H1 (cell line): ENCODE measurements around the gene BAX. TPM values are rescaled to one million over a fixed set of nuclear protein-coding genes. Genes with fewer than 3 reads are reported as not detected.
A peak's percentile ranks its signal among the peaks of the same experiment; 100 is the strongest.

Source experiments
- CTCF ChIA-PET: fragments of 300-600 bp; sonication (Branson Sonifier 250); formaldehyde crosslinking; loops from one replicate; lab custom pipeline; 2021; ENCODE audit not compliant: partially characterized antibody; lab: Charles Lee
- POLR2A ChIA-PET: fragments of 300-600 bp; sonication (Branson Sonifier 250); formaldehyde crosslinking; loops from one replicate; lab custom pipeline; 2021; ENCODE audit warnings: inconsistent platforms; ENCODE audit not compliant: partially characterized antibody; lab: Charles Lee
- DNase-seq, 2 experiments: peaks; one replicate each; pipeline versions ENCODE4 v3.0.0 to v3.0.0-alpha.2; 2010 to 2022; ENCODE audit warnings: low spot score in 2 of 2, low read depth in 1 of 2, mixed read lengths in 1 of 2
- FAIRE-seq: peaks from 2 replicates; lab custom pipeline; 2011; peaks lifted over from hg19 to GRCh38; lab: Jason Lieb, UNC
- H2AFZ ChIP-seq: 2 replicates; pipeline ENCODE4 v1.8.1; 2012; ENCODE audit warnings: low read length, inconsistent platforms
- H2AK5ac ChIP-seq: 2 replicates; pipeline ENCODE4 v1.6.1; 2013; ENCODE audit warnings: low read depth, low read length
- H2BK120ac ChIP-seq: replicated peaks from 2 replicates; pipeline ENCODE3; 2013; ENCODE audit warnings: low read depth, low read length, inconsistent platforms
- H2BK12ac ChIP-seq: 2 replicates; pipeline ENCODE4 v1.6.1; 2013; ENCODE audit warnings: low read depth, low read length
- H2BK15ac ChIP-seq: 2 replicates; pipeline ENCODE4 v1.6.1; 2013; ENCODE audit warnings: low read length
- H2BK20ac ChIP-seq: 2 replicates; pipeline ENCODE4 v1.6.1; 2013; ENCODE audit warnings: low read length
- H2BK5ac ChIP-seq: 2 replicates; pipeline ENCODE4 v1.6.1; 2013; ENCODE audit warnings: low read depth, low read length
- H3K14ac ChIP-seq: 2 replicates; pipeline ENCODE4 v1.6.1; 2013; ENCODE audit warnings: inconsistent platforms; ENCODE audit not compliant: insufficient read length
- H3K18ac ChIP-seq: 2 replicates; pipeline ENCODE4 v1.6.1; 2013; ENCODE audit warnings: low read length; ENCODE audit errors: extremely low read depth
- H3K23ac ChIP-seq: 2 replicates; pipeline ENCODE4 v1.6.1; 2013; ENCODE audit warnings: inconsistent platforms; ENCODE audit not compliant: insufficient read length
- H3K23me2 ChIP-seq: 2 replicates; pipeline ENCODE4 v1.6.1; 2013; ENCODE audit warnings: low read depth, low read length
- H3K27ac ChIP-seq: 2 replicates; pipeline ENCODE4 v1.6.1; 2011; ENCODE audit warnings: low read depth, low read length, inconsistent platforms
- H3K27me3 ChIP-seq, 4 experiments: replicated peaks in 1 of 4; 1 replicate in 1 of 4; 2 replicates in 3 of 4; pipeline versions ENCODE4 v1.6.1 to v1.8.1; 2011 to 2013; ENCODE audit warnings: low read length in 3 of 4, mild to moderate bottlenecking in 3 of 4, inconsistent platforms in 2 of 4, mixed read lengths in 2 of 4, moderate library complexity in 1 of 4; ENCODE audit not compliant: control insufficient read depth in 3 of 4, insufficient read depth in 3 of 4; ENCODE audit errors: extremely low read depth in 1 of 4
- H3K36me3 ChIP-seq, 4 experiments: 2 replicates each; pipeline versions ENCODE4 v1.6.1 to v1.8.1; 2011 to 2013; ENCODE audit warnings: mild to moderate bottlenecking in 4 of 4, low read length in 3 of 4, moderate library complexity in 2 of 4, control low read depth in 1 of 4, inconsistent platforms in 1 of 4; ENCODE audit not compliant: insufficient read depth in 4 of 4, control insufficient read depth in 2 of 4
- H3K4ac ChIP-seq: replicated peaks from 2 replicates; pipeline ENCODE3; 2013; ENCODE audit warnings: low read length, low read depth, mixed read lengths, inconsistent platforms; ENCODE audit not compliant: insufficient read length
- H3K4me1 ChIP-seq, 4 experiments: replicated peaks in 1 of 4; 1 replicate in 1 of 4; 2 replicates in 3 of 4; pipeline versions ENCODE4 v1.6.1 to v1.8.1; 2011 to 2013; ENCODE audit warnings: low read length in 3 of 4, inconsistent platforms in 2 of 4, mixed read lengths in 1 of 4; ENCODE audit not compliant: insufficient read depth in 4 of 4, control insufficient read depth in 3 of 4
- H3K4me2 ChIP-seq, 2 experiments: 2 replicates each; pipeline versions ENCODE4 v1.6.1 to v1.8.1; 2011 to 2013; ENCODE audit warnings: low read depth in 2 of 2, low read length in 2 of 2, control low read depth in 1 of 2, inconsistent platforms in 1 of 2, mild to moderate bottlenecking in 1 of 2; ENCODE audit not compliant: insufficient read depth in 1 of 2
- H3K4me3 ChIP-seq, 4 experiments: fragments of 200-600, 300-600 bp in 1 of 4; sonication (generic), shearing (Covaris generic), sonication (Bioruptor Twin) in 1 of 4; 2 replicates each; pipeline versions ENCODE4 v1.5.1 to v1.8.1; 2011 to 2016; ENCODE audit warnings: low read length in 4 of 4, low read depth in 3 of 4, control low read depth in 2 of 4, inconsistent platforms in 2 of 4, mild to moderate bottlenecking in 2 of 4, mixed read lengths in 1 of 4, moderate library complexity in 1 of 4; ENCODE audit not compliant: insufficient read depth in 2 of 4; ENCODE audit errors: extremely low read depth in 1 of 4
- H3K56ac ChIP-seq: replicated peaks from 2 replicates; pipeline ENCODE3; 2013; ENCODE audit warnings: low read depth, mild to moderate bottlenecking, mixed read lengths, low read length, inconsistent platforms; ENCODE audit not compliant: insufficient read length
- H3K79me1 ChIP-seq: 2 replicates; pipeline ENCODE4 v1.6.1; 2013; ENCODE audit warnings: low read depth, low read length, control low read depth
- H3K79me2 ChIP-seq, 2 experiments: 2 replicates each; pipeline versions ENCODE4 v1.6.1 to v1.8.1; 2012 to 2013; ENCODE audit warnings: low read length in 2 of 2, mild to moderate bottlenecking in 2 of 2, inconsistent platforms in 1 of 2; ENCODE audit not compliant: insufficient read depth in 2 of 2, control insufficient read depth in 1 of 2
- H3K9ac ChIP-seq, 4 experiments: replicated peaks in 1 of 4; 1 replicate in 1 of 4; 2 replicates in 3 of 4; pipeline versions ENCODE4 v1.6.1 to v1.8.1; 2011 to 2013; ENCODE audit warnings: low read depth in 3 of 4, low read length in 3 of 4, control low read depth in 2 of 4, mild to moderate bottlenecking in 2 of 4, moderate library complexity in 2 of 4, inconsistent platforms in 1 of 4; ENCODE audit errors: extremely low read depth in 1 of 4
- H3K9me3 ChIP-seq, 2 experiments: 2 replicates each; pipeline versions ENCODE4 v1.6.1 to v1.8.1; 2012 to 2013; ENCODE audit warnings: mild to moderate bottlenecking in 2 of 2, moderate library complexity in 2 of 2, control low read depth in 1 of 2, inconsistent platforms in 1 of 2, low read depth in 1 of 2, low read length in 1 of 2, mixed read lengths in 1 of 2; ENCODE audit not compliant: insufficient read depth in 2 of 2
- H4K20me1 ChIP-seq, 2 experiments: replicated peaks in 1 of 2; 2 replicates each; pipeline versions ENCODE3 to v1.8.1; 2011 to 2013; ENCODE audit warnings: inconsistent platforms in 2 of 2, low read length in 2 of 2, mild to moderate bottlenecking in 1 of 2; ENCODE audit not compliant: insufficient read depth in 2 of 2, control insufficient read depth in 1 of 2
- H4K5ac ChIP-seq: 2 replicates; pipeline ENCODE4 v1.6.1; 2013; ENCODE audit warnings: low read length, low read depth, mixed read lengths, inconsistent platforms; ENCODE audit not compliant: insufficient read length
- H4K8ac ChIP-seq: 2 replicates; pipeline ENCODE4 v1.8.0; 2013; ENCODE audit warnings: mild to moderate bottlenecking, moderate library complexity, low read length, inconsistent platforms; ENCODE audit not compliant: insufficient read depth; ENCODE audit errors: extremely low read depth
- H4K91ac ChIP-seq: replicated peaks from 2 replicates; pipeline ENCODE3; 2013; ENCODE audit warnings: low read length, mixed read lengths, inconsistent platforms; ENCODE audit not compliant: insufficient read length
- PHF8 ChIP-seq: fragments of 200-600 bp; sonication (generic); conservative IDR thresholded peaks from 2 replicates; pipeline ENCODE4 v1.7.1; 2012; ENCODE audit warnings: low read depth, mild to moderate bottlenecking, inconsistent platforms, low read length, moderate library complexity
- POLR2A ChIP-seq, 2 experiments: IDR thresholded peaks; 1 replicate in 1 of 2; 2 replicates in 1 of 2; pipeline ENCODE4 v1.6.1; 2011; ENCODE audit warnings: low read depth in 2 of 2, low read length in 2 of 2, mild to moderate bottlenecking in 2 of 2; ENCODE audit errors: control extremely low read depth in 1 of 2
- TAF7 ChIP-seq: optimal IDR thresholded peaks from 2 replicates; pipeline ENCODE3; 2011; ENCODE audit warnings: low read depth, mild to moderate bottlenecking, inconsistent platforms, low read length, moderate library complexity, borderline replicate concordance
- WGBS, 2 experiments: shearing (Covaris generic) in 1 of 2; methylation state at CpG; one replicate each; pipeline versions ENCODE4 v1.1.6 to v1.1.7; 2013 to 2015; ENCODE audit warnings: low lambda C conversion rate in 2 of 2, mixed read lengths in 2 of 2, inconsistent platforms in 1 of 2, low coverage in 1 of 2, missing lambda C conversion rate in 1 of 2; ENCODE audit not compliant: insufficient replicate concordance in 2 of 2, insufficient coverage in 1 of 2, insufficient read length in 1 of 2; ENCODE audit errors: extremely low coverage in 1 of 2, missing lambda C conversion rate in 1 of 2; 5-methylcytosine and 5-hydroxymethylcytosine counted together
- polyA plus RNA-seq, 7 experiments: library from polyadenylated mRNA; depleted of rRNA in 3 of 7; stranded (reverse) in 5 of 7; unstranded in 2 of 7; fragments of >200 nt in 5 of 7; fragments of 200-250 nt in 2 of 7; gene quantifications; 1 replicate in 5 of 7; 2 replicates in 1 of 7; 4 replicates in 1 of 7; pipeline versions ENCODE4 v1.2.1 to v1.2.3, GENCODE V29; 2011 to 2013; ENCODE audit warnings: missing spikeins in 2 of 7, mixed read lengths in 2 of 7
- total RNA-seq: library from RNA; stranded (reverse); fragmentation: NEBNext Ultra II Directional; extraction: Animal tissue kit (Norgen Biotek cat#: 25700); gene quantifications from 2 replicates; pipeline ENCODE4 v1.2.1, GENCODE V29; 2021

BAX gene
- total and polyA plus RNA-seq, 2 of the 8 experiments (the other 6 are each of a cell fraction or from before 2014, with no cell fraction given), result 257 to 346 TPM

GRCh38 chr19:48964205-48965039 is 9.7 kb downstream of the BAX start:
- Histone ChIP-seq H2BK15ac (peak overlapping the region; percentile 74; the same call in 1 of the 2 replicates), H4K91ac (peak overlapping the region; percentile 96), H3K27me3 (no peaks in the 10 kb centered on the region), H3K18ac (peak overlapping the region; percentile 95), H2AK5ac (peak overlapping the region; percentile 91), H3K9ac (peak overlapping the region in 3 of 4 experiments; percentile 43 to 80 (median 60); a peak in 6 of 7 replicates), H3K4ac (peak overlapping the region; percentile 97), H3K9me3 (no peaks in the 10 kb centered on the region), H2BK12ac (peak overlapping the region; percentile 84), H3K4me3 (peak overlapping the region; percentile 24 to 59 (median 36)), H2BK120ac (peak overlapping the region; percentile 67), H3K23me2 (peaks cover 17% of the 10 kb centered on the region; the same call in 1 of the 2 replicates), H2AFZ (no peak overlapping the region), H3K56ac (peak overlapping the region; percentile 92), H3K36me3 (peaks cover 2 to 30% (median 12%) of the 10 kb centered on the region in 4 experiments; a peak in 5 of 8 replicates), H3K23ac (no peak overlapping the region), H4K5ac (peak overlapping the region; percentile 90), H3K79me2 (peaks cover 0 to 13% of the 10 kb centered on the region in 2 experiments; a peak in 2 of 4 replicates), H3K14ac (no peak overlapping the region), H3K79me1 (peaks cover 5% of the 10 kb centered on the region), H4K8ac (peak overlapping the region; percentile 89; the same call in 1 of the 2 replicates), H3K4me2 (peak overlapping the region; percentile 67 to 99), H3K27ac (peak overlapping the region; percentile 76), H2BK5ac (peak overlapping the region; percentile 94), H2BK20ac (no peak overlapping the region), H4K20me1 (peaks cover 3 to 19% of the 10 kb centered on the region in 2 experiments), H3K4me1 (peaks cover 4 to 17% (median 12%) of the 10 kb centered on the region in 4 experiments)
- TF ChIP-seq POLR2A (IDR thresholded peaks at IDR 0.05; ENCODE audit: control extremely low read depth in 1 of 2, low read depth in 2 of 2, low read length in 2 of 2), result peak in 1 of 2 experiments; percentile 33; a peak in 1 of 3 replicates
- 0 out of 2 replicates have a peak, but pooled peaks have one; percentile 10 for TF ChIP-seq PHF8
- TF ChIP-seq TAF7, result no peak
- DNase-seq (peak in 1 of 2 experiments; percentile 78), FAIRE-seq (no peak)
- WGBS, 2 experiments, result 23% methylated on average over 19 of the region's 19 CpGs; no CpG with 5 or more reads in 1 of the 2 experiments
- ChIA-PET CTCF (interaction anchor here (0.6 to 1.9 kb wide), 8 partner anchors 9 to 1424 kb away, joined by 3 to 7 read pairs (median 4); partner anchors contain the start of gene RUVBL2), POLR2A (interaction anchor here (0.6 to 5.4 kb wide), 52 partner anchors 9 to 542 kb away, joined by 3 to 56 read pairs (median 4); partner anchors contain the start of genes BAX, DHDH, GYS1 and NUCB1)
